SK-N-MC (cell line): ENCODE results near the gene FLRT1.

ENCODE experiments used
- DNase-seq: peaks from one replicate; pipeline ENCODE4 v3.0.0-alpha.2; 2011; ENCODE audit warnings: low read depth, low spot score
- H3K27ac ChIP-seq: fragments of 200-600 bp; sonication (generic); 2 replicates; pipeline ENCODE4 v1.5.1; 2016; ENCODE audit warnings: mixed run types
- H3K36me3 ChIP-seq: fragments of 200-600 bp; sonication (generic); 2 replicates; pipeline ENCODE4 v1.6.1; 2017; ENCODE audit warnings: antibody characterized with exemption, low read length, mixed read lengths; ENCODE audit not compliant: insufficient read depth
- H3K4me3 ChIP-seq: fragments of 200-600 bp; sonication (generic); 2 replicates; pipeline ENCODE4 v1.5.1; 2016
- H3K9ac ChIP-seq: fragments of 200-600 bp; sonication (generic); 2 replicates; pipeline ENCODE4 v1.8.0; 2017; ENCODE audit warnings: mixed run types, mixed read lengths; ENCODE audit not compliant: insufficient read length
- H3K9me3 ChIP-seq: fragments of 200-600 bp; sonication (generic); 2 replicates; pipeline ENCODE4 v1.6.1; 2017; ENCODE audit warnings: low read depth, mild to moderate bottlenecking, antibody characterized with exemption, low read length, moderate library complexity, mixed read lengths
- EZH2 ChIP-seq: fragments of 200-600 bp; sonication (generic); IDR thresholded peaks from one replicate; pipeline ENCODE4 v1.6.1; 2017; ENCODE audit warnings: antibody characterized with exemption
- FOXP2 ChIP-seq: optimal IDR thresholded peaks from 2 replicates; pipeline ENCODE3; 2011; ENCODE audit warnings: mild to moderate bottlenecking, moderate library complexity; ENCODE audit not compliant: insufficient read depth; ENCODE audit errors: extremely low read length, control extremely low read depth
- POLR2AphosphoS5 ChIP-seq: IDR thresholded peaks from 2 replicates; pipeline ENCODE4 v1.6.1; 2012; ENCODE audit warnings: mild to moderate bottlenecking, low read depth, low read length, borderline replicate concordance

The FLRT1 gene

GRCh38 chr11:64001484-64002420, 34.0 kb upstream of the FLRT1 start:
- Histone ChIP-seq H3K9me3 (no peaks in the 10 kb centered on the region), H3K36me3 (peaks cover 13% of the 10 kb centered on the region; the same call in 1 of the 2 replicates), H3K4me3 (no peak overlapping the region), H3K9ac (no peak overlapping the region), H3K27ac (no peak overlapping the region)
- DNase-seq: no peak
- TF ChIP-seq POLR2AphosphoS5: 0 out of 2 replicates have a peak, but pooled peaks have one; percentile 24
- no peak for TF ChIP-seq EZH2
- no peak for TF ChIP-seq FOXP2

DNA sequence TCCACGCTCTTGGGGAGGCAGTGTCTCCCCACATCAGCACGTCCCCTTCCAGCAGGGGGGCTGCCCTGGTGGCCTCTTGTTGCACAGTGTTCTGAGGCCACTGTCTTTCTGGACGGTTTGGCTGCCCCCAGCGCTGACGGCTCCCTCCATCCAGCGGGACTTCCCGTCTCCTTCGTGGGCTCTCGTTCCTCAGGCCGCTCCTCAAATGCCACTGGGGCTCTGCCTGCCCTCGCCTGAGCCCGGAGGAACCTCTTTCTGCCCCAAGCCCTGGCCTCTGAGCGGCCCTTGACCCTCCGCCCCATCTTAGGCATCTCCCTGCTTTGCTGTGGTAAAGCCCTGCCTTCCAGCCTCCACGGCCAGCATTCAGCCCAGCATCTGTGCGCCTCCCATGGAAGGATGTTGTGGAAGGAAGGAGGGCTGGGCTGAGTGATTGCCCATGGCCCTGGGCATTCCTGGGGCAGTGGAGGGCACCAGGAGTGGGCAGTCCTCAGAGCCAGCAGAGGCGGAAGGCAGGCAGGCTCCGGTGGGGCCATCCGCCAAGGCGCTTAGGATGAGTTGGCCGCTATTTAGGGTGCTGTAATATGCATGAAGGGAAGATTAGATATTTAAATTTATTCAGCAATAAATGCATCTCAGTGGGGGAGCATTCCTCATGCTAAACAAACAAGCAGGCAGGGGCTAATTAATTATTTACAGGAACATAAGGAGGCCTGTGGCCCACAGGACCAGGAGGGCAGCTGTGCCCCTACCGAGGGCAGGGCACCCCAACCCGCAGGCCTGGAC, 31.7 kb upstream of the FLRT1 start:
- peak; percentile 32 for DNase-seq
- Histone ChIP-seq H3K27ac (no peak overlapping the region), H3K4me3 (0 out of 2 replicates have a peak overlapping the region, but pooled peaks have one; percentile 7), H3K9me3 (no peaks in the 10 kb centered on the region), H3K36me3 (no peaks in the 10 kb centered on the region), H3K9ac (no peak overlapping the region)
- TF ChIP-seq FOXP2: peak; percentile 93
- no peak for TF ChIP-seq POLR2AphosphoS5

GRCh38 chr11:64004590-64004984, 31.1 kb upstream of the FLRT1 start:
- Histone ChIP-seq H3K9ac (no peak overlapping the region), H3K9me3 (no peaks in the 10 kb centered on the region), H3K36me3 (no peaks in the 10 kb centered on the region), H3K4me3 (0 out of 2 replicates have a peak overlapping the region, but pooled peaks have one; percentile 7), H3K27ac (no peak overlapping the region)
- TF ChIP-seq POLR2AphosphoS5 (no peak), EZH2 (no peak), FOXP2 (no peak)
- DNase-seq: no peak

- no peak overlapping the region for H3K9ac ChIP-seq
- DNase-seq: no peak
- no peaks in the 10 kb centered on the region for H3K36me3 ChIP-seq
- H3K4me3 ChIP-seq: no peak overlapping the region
- no peak overlapping the region for H3K27ac ChIP-seq
- H3K9me3 ChIP-seq: no peaks in the 10 kb centered on the region
- no peak for TF ChIP-seq POLR2AphosphoS5
- no peak for TF ChIP-seq FOXP2
- no peak for TF ChIP-seq EZH2
These were observed 30.0 kb upstream of the FLRT1 start for GRCh38 chr11:64005691-64006090.

- H3K27ac ChIP-seq: no peak overlapping the region
- TF ChIP-seq FOXP2 (no peak), EZH2 (no peak), POLR2AphosphoS5 (no peak)
- H3K36me3 ChIP-seq: no peaks in the 10 kb centered on the region
These were observed 29.3 kb upstream of the FLRT1 start for GRCh38 chr11:64006398-64006797.

DNA sequence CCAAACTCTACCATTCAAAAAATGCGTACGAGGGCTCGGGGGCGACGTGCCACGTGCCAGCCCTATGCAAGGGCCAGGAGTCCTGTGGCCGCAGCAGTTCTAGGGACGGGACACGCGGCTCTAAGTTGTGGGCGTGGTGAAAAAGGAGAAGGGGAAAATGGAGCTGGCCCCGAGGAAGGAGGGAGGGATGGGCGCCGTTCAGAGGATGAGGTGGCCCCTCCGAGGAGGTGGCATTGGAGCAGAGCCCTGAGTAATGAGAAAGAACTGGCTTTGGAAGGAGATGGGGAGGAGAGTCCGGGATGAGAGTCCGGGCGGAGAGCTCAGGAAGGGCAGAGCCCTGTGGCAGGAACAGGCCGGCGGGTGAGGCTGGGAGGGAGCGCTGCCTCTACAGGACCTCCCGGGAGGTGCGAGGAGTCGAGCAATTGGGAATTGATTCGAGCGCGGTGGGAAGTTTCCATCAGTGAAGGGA, 28.5 kb upstream of the FLRT1 start:
- H3K27ac ChIP-seq: no peak overlapping the region
- H3K9ac ChIP-seq: no peak overlapping the region
- TF ChIP-seq EZH2: no peak
- TF ChIP-seq POLR2AphosphoS5: no peak
- DNase-seq: no peak
- no peaks in the 10 kb centered on the region for H3K36me3 ChIP-seq
- no peak overlapping the region for H3K4me3 ChIP-seq
- H3K9me3 ChIP-seq: no peaks in the 10 kb centered on the region

More at GRCh38 chr11:64006398-64006797, 29.3 kb upstream of the FLRT1 start:
- Histone ChIP-seq H3K9ac (no peak overlapping the region), H3K4me3 (no peak overlapping the region), H3K9me3 (no peaks in the 10 kb centered on the region)
- DNase-seq: no peak

DNA sequence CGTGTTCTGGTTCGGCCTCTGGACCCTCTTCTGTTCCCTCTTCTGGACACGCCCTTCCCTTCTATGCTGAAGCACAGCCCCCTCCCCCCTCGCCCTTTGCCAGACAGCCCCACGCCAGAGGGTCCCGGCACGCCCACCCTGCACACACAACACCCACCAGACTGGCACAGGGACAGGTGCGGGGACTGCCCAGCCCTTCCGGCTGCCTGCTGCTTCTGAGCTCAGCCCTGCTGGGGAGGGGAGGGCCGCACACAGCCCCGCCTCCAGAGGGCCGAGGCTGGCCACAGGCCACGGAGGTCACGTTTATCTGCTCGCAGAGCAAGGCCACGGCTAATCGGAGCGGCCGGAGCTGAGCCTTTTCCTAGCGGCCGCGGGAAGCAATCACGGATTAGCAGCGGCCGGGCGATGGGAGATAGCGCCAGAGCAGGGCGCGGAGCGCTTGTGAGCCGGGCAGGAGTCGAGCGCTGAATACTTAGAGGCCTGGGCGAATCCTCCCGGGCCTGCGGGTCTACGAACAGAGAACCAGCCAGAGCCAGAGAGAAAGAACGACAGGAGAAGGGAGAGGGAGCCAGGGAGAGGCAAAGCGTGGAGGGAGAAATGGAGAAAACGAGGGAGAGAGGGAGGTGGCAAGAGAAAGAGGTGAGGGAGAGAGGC, 28.0 kb upstream of the FLRT1 start:
- no peak for TF ChIP-seq FOXP2
- TF ChIP-seq EZH2: no peak
- no peak for TF ChIP-seq POLR2AphosphoS5
- DNase-seq: no peak
- no peak overlapping the region for H3K4me3 ChIP-seq
- no peak overlapping the region for H3K9ac ChIP-seq
- no peaks in the 10 kb centered on the region for H3K9me3 ChIP-seq
- H3K27ac ChIP-seq: no peak overlapping the region
- no peaks in the 10 kb centered on the region for H3K36me3 ChIP-seq

GRCh38 chr11:64008283-64008913, 27.3 kb upstream of the FLRT1 start:
- TF ChIP-seq FOXP2 (no peak), POLR2AphosphoS5 (no peak), EZH2 (no peak)
- Histone ChIP-seq H3K9me3 (no peaks in the 10 kb centered on the region), H3K9ac (no peak overlapping the region), H3K36me3 (no peaks in the 10 kb centered on the region), H3K4me3 (no peak overlapping the region), H3K27ac (no peak overlapping the region)
- DNase-seq: no peak
